GM12801 (cell line): ENCODE results near the gene PARVB.

ENCODE experiments used
- TF ChIP-seq, protein P1 (sequence below): IDR thresholded peaks from one replicate; pipeline ENCODE4 v1.5.1; 2011; ENCODE audit warnings: control low read depth; ENCODE audit not compliant: insufficient read length; ENCODE audit errors: extremely low read depth

Gene PARVB

DNA sequence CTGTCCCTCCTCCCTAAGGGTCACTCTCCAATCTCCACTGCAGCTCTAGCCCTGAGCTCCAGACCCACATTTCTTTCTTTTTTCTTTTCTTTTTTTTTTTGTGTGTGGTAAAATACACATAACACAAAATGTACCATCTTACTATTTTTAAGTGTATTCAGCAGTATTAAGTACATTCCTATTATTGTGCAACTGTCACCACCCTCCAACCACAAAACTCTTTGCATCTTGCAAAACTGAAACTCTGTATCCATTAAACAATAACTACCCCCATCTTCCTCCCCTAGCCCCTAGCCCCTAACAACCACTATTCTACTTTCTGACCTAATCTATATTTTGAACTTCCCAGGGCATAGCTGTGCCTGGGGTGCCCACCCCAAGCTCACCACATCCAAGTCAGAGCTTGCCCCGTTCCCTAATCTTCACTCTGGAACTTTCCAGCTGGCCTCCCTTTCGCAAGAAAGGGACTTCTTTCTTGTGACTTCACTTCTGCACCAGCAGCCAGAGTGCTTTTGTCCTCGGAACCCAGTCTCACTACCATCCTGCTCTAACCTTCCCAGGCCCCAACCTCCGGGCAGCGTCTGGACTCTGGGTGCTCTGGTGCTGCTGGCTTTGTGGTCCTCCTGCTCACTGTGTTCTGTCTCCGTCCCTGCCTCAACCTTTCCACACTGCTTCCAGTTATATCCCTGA, 187.3 kb downstream of the PARVB start:
- TF ChIP-seq, protein P1, sequence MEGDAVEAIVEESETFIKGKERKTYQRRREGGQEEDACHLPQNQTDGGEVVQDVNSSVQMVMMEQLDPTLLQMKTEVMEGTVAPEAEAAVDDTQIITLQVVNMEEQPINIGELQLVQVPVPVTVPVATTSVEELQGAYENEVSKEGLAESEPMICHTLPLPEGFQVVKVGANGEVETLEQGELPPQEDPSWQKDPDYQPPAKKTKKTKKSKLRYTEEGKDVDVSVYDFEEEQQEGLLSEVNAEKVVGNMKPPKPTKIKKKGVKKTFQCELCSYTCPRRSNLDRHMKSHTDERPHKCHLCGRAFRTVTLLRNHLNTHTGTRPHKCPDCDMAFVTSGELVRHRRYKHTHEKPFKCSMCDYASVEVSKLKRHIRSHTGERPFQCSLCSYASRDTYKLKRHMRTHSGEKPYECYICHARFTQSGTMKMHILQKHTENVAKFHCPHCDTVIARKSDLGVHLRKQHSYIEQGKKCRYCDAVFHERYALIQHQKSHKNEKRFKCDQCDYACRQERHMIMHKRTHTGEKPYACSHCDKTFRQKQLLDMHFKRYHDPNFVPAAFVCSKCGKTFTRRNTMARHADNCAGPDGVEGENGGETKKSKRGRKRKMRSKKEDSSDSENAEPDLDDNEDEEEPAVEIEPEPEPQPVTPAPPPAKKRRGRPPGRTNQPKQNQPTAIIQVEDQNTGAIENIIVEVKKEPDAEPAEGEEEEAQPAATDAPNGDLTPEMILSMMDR = no peak

DNA sequence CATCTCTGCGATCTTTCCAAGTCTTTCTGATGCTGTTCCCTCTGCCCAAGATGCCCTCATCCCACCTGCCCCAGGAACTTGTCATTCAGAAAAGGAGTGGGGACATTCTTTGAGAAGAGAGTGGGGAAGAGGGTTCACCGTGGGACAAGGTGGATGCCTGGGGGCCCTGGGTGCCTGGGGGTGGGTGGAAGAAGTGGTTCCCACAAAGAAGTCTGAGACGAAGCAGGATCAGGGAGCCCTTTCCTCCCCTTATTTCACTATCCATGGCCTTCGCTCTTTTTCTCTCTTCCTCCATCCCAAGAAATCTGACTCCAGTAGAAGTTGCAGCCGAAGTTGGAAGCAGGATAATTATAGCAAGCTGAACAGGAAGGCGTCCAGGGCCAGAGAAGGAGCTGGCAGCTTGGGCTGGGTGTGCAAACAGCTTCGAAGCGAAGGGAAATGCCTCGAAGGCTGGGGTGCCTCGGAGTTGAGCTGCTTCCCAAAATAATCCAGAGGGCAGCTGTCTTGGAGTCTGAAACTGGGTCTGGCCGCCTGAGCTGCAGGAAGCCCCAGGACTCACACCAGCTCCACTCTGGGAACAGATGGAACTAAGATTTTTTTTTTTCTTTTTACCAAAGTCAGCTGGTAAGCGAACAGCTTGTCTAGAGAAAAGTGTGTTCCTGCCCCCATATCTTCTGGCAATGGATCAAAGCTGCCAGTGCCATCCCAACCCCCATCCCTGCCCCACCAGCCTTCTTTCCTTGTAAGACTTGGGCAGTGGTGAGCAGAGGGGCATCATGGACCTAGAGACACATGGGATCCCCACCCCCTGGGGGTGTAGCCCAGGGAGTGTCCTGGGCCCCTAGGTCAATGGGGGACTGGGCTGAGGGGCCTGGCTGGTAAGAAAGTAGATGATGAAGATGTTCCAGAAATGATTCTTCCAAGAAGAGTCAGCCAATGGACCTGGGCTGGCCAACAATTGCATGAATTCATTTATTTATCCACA, 188.1 kb downstream of the PARVB start:
- TF ChIP-seq, protein P1 = no peak

DNA sequence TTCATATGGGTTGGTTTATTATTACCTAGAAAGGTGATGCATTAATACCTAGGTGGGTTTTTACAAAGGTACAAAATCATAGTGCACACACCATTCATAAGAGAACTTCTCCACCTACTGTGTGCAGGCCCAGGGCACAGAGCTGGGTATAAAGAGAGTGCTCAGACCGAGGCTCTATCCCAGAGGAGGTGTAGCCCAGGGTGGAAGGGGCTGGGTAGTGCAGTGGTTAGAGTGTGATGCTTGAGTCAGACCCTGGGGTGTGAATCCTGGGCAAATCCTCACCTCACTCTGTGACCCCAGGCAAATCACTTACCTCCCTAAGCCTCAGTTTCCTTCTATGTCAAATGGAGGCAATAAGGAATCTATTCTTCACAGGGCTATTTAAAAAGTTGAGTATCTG, 188.8 kb downstream of the PARVB start:
- TF ChIP-seq, protein P1 = no peak

DNA sequence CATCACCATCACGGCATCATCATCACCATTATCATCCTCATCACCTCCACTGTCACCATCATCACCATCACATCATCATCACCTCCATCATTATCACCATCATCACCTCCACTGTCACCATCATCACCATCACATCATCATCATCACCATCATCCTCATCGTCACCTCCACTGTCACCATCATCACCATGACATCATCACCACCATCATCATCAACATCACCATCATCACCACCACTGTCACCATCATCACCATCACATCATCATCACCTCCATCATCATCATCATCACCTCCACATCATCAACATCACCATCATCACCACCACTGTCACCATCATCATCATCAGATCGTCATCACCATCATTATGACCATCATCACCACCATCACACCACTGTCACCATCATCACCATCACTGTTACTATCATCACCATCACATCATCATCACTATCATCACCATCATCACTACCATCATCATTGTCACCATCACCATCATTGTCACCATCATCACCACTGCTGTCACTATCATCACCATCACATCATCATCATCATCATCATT, 189.5 kb downstream of the PARVB start:
- TF ChIP-seq, protein P1 = no peak

DNA sequence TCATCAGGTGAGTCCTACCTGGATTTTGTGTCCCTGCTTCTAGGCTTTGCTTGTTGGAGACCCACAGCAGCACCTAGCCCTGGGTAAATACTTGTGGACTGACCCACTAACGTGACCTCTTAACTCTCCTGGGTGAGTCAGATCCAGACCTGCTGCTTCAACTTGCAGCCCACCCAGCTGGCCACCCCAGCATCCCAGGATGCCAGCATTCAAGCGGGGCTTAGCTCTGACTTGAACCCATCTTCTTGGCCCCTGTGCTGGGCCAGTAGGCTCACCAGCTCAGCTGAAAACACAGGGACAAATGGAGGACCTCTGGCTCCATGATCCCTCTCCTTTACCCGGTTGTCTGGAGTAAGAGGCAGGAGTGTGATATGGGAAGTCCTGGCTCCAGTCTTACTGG, 190.1 kb downstream of the PARVB start:
- TF ChIP-seq, protein P1 = no peak

DNA sequence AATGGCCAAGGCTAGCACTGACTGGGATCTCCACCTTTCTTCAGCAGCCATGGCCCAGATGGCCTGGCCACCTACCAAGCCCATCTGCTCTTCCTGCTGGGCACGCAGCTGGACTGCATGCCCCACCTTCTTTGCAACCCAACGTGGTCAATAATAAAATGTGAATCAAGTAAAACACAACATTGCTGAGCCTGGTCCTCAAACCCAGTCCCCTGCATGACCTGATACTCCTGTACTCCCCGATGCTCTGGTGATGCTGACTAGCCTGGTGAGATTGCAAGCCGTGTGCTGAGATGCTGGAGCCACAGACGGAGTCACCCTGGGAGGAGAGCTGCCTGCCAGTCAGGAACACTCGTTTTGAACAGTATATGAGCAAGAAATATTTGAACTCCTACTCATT, 190.7 kb downstream of the PARVB start:
- TF ChIP-seq, protein P1 = no peak

DNA sequence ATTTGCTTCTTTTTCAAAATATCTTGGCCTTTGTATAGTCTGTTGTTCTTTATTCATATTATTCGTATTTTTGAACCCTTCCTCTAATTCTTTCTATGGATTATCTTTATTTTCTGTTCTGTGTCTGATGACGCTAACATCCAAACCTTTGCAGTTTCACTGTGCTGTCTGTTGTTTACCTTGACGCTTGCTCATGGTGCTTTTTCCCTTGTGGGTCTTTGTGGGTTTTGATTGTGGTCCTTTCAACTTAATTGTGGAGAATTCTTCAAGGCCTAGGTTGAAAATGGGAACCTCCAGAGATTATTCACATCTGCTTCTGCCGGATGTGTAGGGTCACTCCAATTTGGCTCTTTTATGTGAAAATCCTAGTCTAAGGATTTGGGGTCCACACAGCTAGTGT, 191.2 kb downstream of the PARVB start:
- TF ChIP-seq, protein P1 = no peak
